ENCODE measurements around the gene ANKRD11. TPM values are rescaled to one million over a fixed set of nuclear protein-coding genes. Genes with fewer than 3 reads are reported as not detected.

Gene ANKRD11
- total and polyA plus RNA-seq, 2 donors (not counting 3 experiments of a cell fraction or from before 2014, with no cell fraction given): 55.8 to 191 TPM

- FAIRE-seq: no peak
- H3K79me2 ChIP-seq (ENCODE audit: control insufficient read depth, insufficient read depth, low read length): peaks cover 47% of the 10 kb centered on the region
- no peaks in the 10 kb centered on the region for H3K9me3 ChIP-seq (replicated peaks; ENCODE audit: control insufficient read depth, insufficient read depth, low read length)
- H3K27ac ChIP-seq (ENCODE audit: insufficient read depth, low read depth, low read length): no peak overlapping the region
- no TSS peak for BruUV-seq (replicated peaks)
- TF ChIP-seq JUN (IDR thresholded peaks at IDR 0.05; ENCODE audit: borderline replicate concordance, insufficient read depth, insufficient read length, low read depth) (no peak), EZH2 (IDR thresholded peaks at IDR 0.05; ENCODE audit: borderline replicate concordance, low read depth, low read length, severe bottlenecking) (no peak), FOS (IDR thresholded peaks at IDR 0.05; ENCODE audit: borderline replicate concordance, insufficient read depth, low read length) (no peak), POLR2AphosphoS5 (IDR thresholded peaks at IDR 0.05; ENCODE audit: insufficient read depth, low read depth, low read length) (no peak), POLR2A (IDR thresholded peaks at IDR 0.05; ENCODE audit: low read depth, low read length) (no peak), MYC (IDR thresholded peaks at IDR 0.05; ENCODE audit: low read depth, low read length) (no peak), GATA2 (IDR thresholded peaks at IDR 0.05; ENCODE audit: insufficient read depth, insufficient read length, low read depth, low read length) (no peak)
- TF ChIP-seq, protein P1, sequence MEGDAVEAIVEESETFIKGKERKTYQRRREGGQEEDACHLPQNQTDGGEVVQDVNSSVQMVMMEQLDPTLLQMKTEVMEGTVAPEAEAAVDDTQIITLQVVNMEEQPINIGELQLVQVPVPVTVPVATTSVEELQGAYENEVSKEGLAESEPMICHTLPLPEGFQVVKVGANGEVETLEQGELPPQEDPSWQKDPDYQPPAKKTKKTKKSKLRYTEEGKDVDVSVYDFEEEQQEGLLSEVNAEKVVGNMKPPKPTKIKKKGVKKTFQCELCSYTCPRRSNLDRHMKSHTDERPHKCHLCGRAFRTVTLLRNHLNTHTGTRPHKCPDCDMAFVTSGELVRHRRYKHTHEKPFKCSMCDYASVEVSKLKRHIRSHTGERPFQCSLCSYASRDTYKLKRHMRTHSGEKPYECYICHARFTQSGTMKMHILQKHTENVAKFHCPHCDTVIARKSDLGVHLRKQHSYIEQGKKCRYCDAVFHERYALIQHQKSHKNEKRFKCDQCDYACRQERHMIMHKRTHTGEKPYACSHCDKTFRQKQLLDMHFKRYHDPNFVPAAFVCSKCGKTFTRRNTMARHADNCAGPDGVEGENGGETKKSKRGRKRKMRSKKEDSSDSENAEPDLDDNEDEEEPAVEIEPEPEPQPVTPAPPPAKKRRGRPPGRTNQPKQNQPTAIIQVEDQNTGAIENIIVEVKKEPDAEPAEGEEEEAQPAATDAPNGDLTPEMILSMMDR (IDR thresholded peaks at IDR 0.05; ENCODE audit: extremely low read depth in 1 of 2, insufficient read depth in 1 of 2, low read depth in 1 of 2, low read length in 2 of 2): no peak
- TF ChIP-seq, protein P2, sequence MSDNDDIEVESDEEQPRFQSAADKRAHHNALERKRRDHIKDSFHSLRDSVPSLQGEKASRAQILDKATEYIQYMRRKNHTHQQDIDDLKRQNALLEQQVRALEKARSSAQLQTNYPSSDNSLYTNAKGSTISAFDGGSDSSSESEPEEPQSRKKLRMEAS (IDR thresholded peaks at IDR 0.05; ENCODE audit: insufficient read depth, insufficient read length): no peak
- H4K20me1 ChIP-seq (replicated peaks; ENCODE audit: control insufficient read depth, extremely low read depth, insufficient read depth, low read length): no peaks in the 10 kb centered on the region
- intact Hi-C loops (cut with micrococcal nuclease): no loop called here
- peaks cover 4 to 23% of the 10 kb centered on the region in 2 experiments for H3K36me3 ChIP-seq (ENCODE audit: control insufficient read depth in 2 of 2, extremely low read depth in 1 of 2, insufficient read depth in 2 of 2, low read length in 2 of 2)
- dilution Hi-C loops (cut with MboI; ENCODE audit: extremely low pct_ligation_motif_present, low sequenced_read_pairs): no loop called here
- peaks cover 14% of the 10 kb centered on the region for H3K4me1 ChIP-seq (ENCODE audit: control insufficient read depth, extremely low read depth, insufficient read depth, low read length)
- no peak for DNase-seq (ENCODE audit: low read depth, low spot score)
- H3K27me3 ChIP-seq (ENCODE audit: control insufficient read depth in 2 of 2, insufficient read depth in 2 of 2, low read length in 2 of 2): no peaks in the 10 kb centered on the region
- H3K4me2 ChIP-seq (ENCODE audit: insufficient read depth, low read length): no peak overlapping the region
- H3K4me3 ChIP-seq (replicated peaks in 1 of 3; ENCODE audit: insufficient read depth in 1 of 3, low read depth in 1 of 3, low read length in 3 of 3): no peak overlapping the region
- ChIA-PET POLR2A (no interaction called here), CTCF (interaction anchor here (1.1 kb wide), 1 partner anchor 12 kb away, joined by 4 read pairs; no protein-coding TSS in a partner anchor)
- H2AFZ ChIP-seq (ENCODE audit: low read depth, low read length): no peak overlapping the region
- H3K9ac ChIP-seq (replicated peaks; ENCODE audit: extremely low read depth, insufficient read depth, low read length): no peak overlapping the region
- H3K9me1 ChIP-seq (replicated peaks; ENCODE audit: control insufficient read depth, extremely low read depth, insufficient read depth, low read length): no peaks in the 10 kb centered on the region
Measured at GRCh38 chr16:89511374-89511773, 21.0 kb upstream of the ANKRD11 start.
